Memory B cell (primary cell): ENCODE measurements around the gene TMEM187.
A peak's percentile ranks its signal among the peaks of the same experiment; 100 is the strongest.

ENCODE experiments used
- ATAC-seq: fragments of 150-1000 bp; cut with Tn5 transposase; 2 replicates; pipeline ENCODE4 v1.10.0; 2021; ENCODE audit warnings: low read depth, mild to moderate bottlenecking, moderate library complexity
- DNase-seq, 2 donors: peaks; one replicate each; pipeline ENCODE4 v3.0.0; 2022; ENCODE audit warnings: low spot score in 2 of 2
- H3K27ac Mint-ChIP-seq: one replicate; pipeline ENCODE4 v1.8.0; 2022; ENCODE audit warnings: mild to moderate bottlenecking, moderate library complexity, mixed read lengths
- H3K27me3 Mint-ChIP-seq: one replicate; pipeline ENCODE4 v1.8.0; 2022; ENCODE audit warnings: mixed read lengths
- H3K36me3 Mint-ChIP-seq: one replicate; pipeline ENCODE4 v1.8.0; 2022; ENCODE audit warnings: mild to moderate bottlenecking, mixed read lengths
- H3K4me1 Mint-ChIP-seq: one replicate; pipeline ENCODE4 v1.8.0; 2022; ENCODE audit warnings: mixed read lengths
- H3K4me3 Mint-ChIP-seq: one replicate; pipeline ENCODE4 v1.8.0; 2022; ENCODE audit warnings: mild to moderate bottlenecking, moderate library complexity, mixed read lengths
- H3K9me3 Mint-ChIP-seq: one replicate; pipeline ENCODE4 v1.8.0; 2022; ENCODE audit warnings: mixed read lengths

The TMEM187 gene

GRCh38 chrX:153944140-153944799 lies 28.3 kb upstream of the TMEM187 start, which contains the start of gene RENBP:
TSS of gene RENBP (minus strand) at chrX:153944643. CDS start at chrX:153944610, 33 bp downstream.
- peak within 1 kb of the TSS; percentile 92 for H3K27ac Mint-ChIP-seq
- H3K27me3 Mint-ChIP-seq: no peaks in the 10 kb centered on the region
- H3K4me1 Mint-ChIP-seq: peaks cover 7% of the 10 kb centered on the region
- no peaks in the 10 kb centered on the region for H3K9me3 Mint-ChIP-seq
- peak in 1 of 2 donors; percentile 23 for DNase-seq
- peak within 1 kb of the TSS; percentile 87 for H3K4me3 Mint-ChIP-seq
- ATAC-seq: peak; percentile 72
- peaks cover 2% of the 10 kb centered on the region for H3K36me3 Mint-ChIP-seq

GRCh38 chrX:153944800-153945150 lies 27.8 kb upstream of the TMEM187 start:
- no peak for DNase-seq
- H3K4me1 Mint-ChIP-seq: peaks cover 7% of the 10 kb centered on the region
- ATAC-seq: peak; percentile 16
- peak overlapping the region; percentile 92 for H3K27ac Mint-ChIP-seq
- peak overlapping the region; percentile 62 for H3K4me3 Mint-ChIP-seq
- H3K36me3 Mint-ChIP-seq: peaks cover 2% of the 10 kb centered on the region
- H3K27me3 Mint-ChIP-seq: no peaks in the 10 kb centered on the region
- no peaks in the 10 kb centered on the region for H3K9me3 Mint-ChIP-seq

DNA sequence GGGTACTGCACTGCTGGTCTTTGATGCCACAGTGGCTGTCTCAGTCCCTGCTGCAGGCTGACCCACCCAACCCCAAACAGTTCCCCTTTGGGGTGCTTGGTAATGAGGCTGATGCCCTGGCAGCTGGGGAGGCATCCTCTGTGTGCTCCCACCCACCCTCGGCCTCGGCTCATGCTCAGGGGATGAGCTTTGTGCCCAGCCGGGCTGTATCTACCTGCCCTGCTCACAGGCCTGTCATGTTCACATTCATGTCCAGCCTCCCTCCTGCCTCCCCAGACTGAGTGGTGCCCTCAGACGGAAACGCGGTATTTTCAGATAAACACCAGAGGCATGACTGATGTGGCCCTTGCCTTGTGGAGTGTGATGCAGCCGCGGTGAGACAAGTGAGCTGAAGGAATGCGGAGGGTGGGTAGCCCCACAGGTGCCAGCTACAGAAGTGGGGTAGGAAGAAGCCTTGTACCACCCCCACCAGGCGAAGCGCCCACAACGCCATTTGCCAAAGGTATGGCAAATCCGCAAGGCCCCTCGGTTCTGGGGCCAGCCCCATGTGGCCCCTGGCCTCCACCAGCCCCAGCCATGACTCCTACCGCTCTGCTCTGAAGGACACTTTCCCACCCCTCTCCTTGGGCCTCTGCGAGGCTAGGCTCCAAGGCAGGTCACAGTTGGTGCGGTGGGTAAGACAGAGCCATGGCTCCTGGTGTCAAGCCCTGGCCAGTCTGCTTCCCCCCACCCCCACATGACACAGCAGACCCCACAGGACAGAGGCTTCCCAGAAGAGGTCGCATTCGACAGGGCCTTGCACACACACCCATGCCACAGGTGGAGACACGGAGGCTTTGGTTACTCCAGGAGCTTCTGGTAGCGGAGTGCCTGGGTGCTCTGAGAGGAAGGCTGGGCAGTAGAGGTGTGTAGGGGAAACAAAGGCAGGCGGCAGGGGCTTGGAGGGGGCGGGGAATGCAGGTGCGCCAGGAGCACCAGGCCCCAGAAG lies 26.3 kb upstream of the TMEM187 start:
- Mint-ChIP-seq H3K4me3 (no peak overlapping the region), H3K9me3 (no peaks in the 10 kb centered on the region), H3K27me3 (no peaks in the 10 kb centered on the region), H3K4me1 (peaks cover 7% of the 10 kb centered on the region), H3K36me3 (peaks cover 2% of the 10 kb centered on the region), H3K27ac (no peak overlapping the region)
- ATAC-seq: no peak
- no peak for DNase-seq

DNA sequence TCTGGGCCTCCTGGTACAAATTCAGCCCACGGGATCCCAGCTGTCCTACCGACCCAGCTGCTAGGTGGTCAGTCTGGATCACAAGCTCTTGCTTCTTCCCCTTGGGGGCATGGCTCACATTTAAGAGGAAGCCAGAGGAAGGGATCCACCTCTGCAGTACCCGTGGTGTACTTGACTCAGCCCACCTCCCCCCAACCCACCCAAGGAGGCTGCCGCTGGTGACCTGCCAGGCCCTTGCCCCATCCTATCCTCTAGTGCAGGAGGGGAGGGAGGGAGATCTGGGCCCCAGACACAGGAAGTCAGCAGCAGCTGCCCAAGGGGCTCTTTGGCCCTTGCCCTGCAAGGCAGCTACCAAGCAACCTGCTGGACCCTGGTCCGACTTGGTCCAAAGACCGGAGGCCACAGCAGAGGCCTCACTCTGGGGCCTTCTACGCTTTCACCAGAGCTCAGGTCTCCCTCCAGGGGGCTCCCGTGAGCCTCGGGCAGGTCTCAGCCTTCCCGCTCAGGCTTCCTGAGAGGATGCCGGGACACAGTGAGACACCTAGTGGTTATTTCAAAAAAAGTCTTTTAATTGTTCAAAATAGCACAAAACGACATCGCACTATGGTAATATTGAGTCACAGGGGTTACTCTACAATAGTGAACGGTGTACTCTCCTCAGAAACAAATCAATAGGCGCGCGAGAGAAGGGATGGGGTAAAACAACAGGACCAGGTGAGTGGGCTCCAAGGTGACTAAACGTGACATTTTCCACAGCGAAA lies 25.4 kb upstream of the TMEM187 start:
- no peaks in the 10 kb centered on the region for H3K9me3 Mint-ChIP-seq
- ATAC-seq (peak; percentile 86), DNase-seq (peak; percentile 70 to 72)
- H3K27ac Mint-ChIP-seq: peak overlapping the region; percentile 92
- H3K4me3 Mint-ChIP-seq: no peak overlapping the region
- H3K4me1 Mint-ChIP-seq: peaks cover 7% of the 10 kb centered on the region
- H3K27me3 Mint-ChIP-seq: no peaks in the 10 kb centered on the region
- peaks cover 2% of the 10 kb centered on the region for H3K36me3 Mint-ChIP-seq

GRCh38 chrX:153948002-153948466 lies 24.5 kb upstream of the TMEM187 start:
- Mint-ChIP-seq H3K27me3 (no peaks in the 10 kb centered on the region), H3K27ac (no peak overlapping the region), H3K4me1 (peaks cover 7% of the 10 kb centered on the region), H3K9me3 (no peaks in the 10 kb centered on the region), H3K4me3 (no peak overlapping the region), H3K36me3 (peaks cover 2% of the 10 kb centered on the region)
- DNase-seq (no peak), ATAC-seq (no peak)

DNA sequence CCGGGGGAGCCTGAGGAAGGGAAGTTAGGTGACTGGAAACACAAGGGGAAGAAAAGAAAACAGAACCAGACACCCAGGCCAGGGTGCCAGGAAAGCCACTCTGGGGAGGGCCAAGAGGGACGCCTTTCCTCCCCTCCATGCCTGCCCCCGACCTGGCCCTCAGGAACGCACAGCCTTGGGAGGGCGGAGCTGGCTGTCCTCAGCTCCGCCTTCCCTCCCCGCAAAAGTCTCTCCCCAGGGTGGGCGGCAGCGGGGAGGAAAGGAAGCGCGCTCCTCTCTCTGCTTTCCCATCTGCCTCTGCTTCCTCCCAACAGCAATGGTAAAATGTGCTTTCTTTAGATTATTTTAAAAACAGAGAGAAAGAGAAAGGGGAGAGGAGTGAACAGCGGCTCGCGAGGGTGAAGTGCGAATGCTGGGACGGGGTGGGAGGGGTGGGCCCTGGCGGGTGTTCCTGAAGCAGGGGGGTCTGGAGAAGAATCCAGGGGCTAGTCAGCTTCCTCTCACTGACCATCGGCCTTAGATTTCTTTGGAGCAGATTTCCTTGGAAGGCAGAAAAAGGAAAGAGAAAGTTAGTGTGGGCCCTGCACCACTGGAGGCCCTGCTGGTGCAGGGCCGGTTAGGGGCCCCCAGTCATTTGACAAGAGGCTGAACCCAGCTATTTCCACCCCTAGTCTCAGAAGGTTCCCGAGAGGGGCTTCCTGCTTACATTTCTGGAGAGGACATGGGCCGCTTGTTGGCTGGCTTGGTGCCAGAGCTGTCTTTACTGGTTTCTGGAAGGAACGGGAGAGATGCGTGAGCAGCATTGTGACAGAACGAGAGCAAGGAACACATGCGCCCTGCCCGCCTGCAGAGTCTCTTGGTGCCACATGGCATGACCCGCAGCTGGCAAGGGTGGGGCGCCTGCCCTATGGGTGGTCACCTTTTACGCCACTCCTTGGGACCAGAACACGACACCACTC lies 23.4 kb upstream of the TMEM187 start:
- H3K27ac Mint-ChIP-seq: no peak overlapping the region

DNA sequence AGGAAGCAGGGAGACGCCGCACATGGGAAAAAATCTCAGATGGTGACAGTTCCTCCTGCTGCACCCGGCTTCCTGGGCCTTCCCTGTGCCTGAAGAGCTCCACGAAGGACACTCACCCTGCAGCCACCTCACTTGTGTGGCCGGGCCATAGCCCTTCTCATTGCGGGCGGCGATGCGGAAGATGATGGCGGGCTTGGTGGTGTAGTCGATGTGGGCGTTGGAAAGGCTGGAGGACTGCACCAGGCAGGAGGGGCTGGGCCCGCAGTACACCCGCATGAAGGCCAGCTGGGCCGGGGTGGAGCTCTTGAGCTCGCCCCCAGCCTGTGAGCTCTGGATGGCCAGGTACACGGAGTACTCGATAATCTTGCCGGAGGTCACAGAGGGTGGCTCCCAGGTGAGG lies 22.4 kb upstream of the TMEM187 start:
- DNase-seq: no peak
- H3K4me1 Mint-ChIP-seq: peaks cover 7% of the 10 kb centered on the region
- no peak for ATAC-seq
- H3K36me3 Mint-ChIP-seq: peaks cover 5% of the 10 kb centered on the region
- H3K9me3 Mint-ChIP-seq: no peaks in the 10 kb centered on the region
- no peaks in the 10 kb centered on the region for H3K27me3 Mint-ChIP-seq
- H3K4me3 Mint-ChIP-seq: no peak overlapping the region
- H3K27ac Mint-ChIP-seq: no peak overlapping the region

More for the DNA sequence above, 23.4 kb upstream of the TMEM187 start:
- ATAC-seq (no peak), DNase-seq (no peak)
- Mint-ChIP-seq H3K9me3 (no peaks in the 10 kb centered on the region), H3K4me1 (peaks cover 10% of the 10 kb centered on the region), H3K4me3 (no peak overlapping the region), H3K27me3 (no peaks in the 10 kb centered on the region), H3K36me3 (peaks cover 2% of the 10 kb centered on the region)

DNA sequence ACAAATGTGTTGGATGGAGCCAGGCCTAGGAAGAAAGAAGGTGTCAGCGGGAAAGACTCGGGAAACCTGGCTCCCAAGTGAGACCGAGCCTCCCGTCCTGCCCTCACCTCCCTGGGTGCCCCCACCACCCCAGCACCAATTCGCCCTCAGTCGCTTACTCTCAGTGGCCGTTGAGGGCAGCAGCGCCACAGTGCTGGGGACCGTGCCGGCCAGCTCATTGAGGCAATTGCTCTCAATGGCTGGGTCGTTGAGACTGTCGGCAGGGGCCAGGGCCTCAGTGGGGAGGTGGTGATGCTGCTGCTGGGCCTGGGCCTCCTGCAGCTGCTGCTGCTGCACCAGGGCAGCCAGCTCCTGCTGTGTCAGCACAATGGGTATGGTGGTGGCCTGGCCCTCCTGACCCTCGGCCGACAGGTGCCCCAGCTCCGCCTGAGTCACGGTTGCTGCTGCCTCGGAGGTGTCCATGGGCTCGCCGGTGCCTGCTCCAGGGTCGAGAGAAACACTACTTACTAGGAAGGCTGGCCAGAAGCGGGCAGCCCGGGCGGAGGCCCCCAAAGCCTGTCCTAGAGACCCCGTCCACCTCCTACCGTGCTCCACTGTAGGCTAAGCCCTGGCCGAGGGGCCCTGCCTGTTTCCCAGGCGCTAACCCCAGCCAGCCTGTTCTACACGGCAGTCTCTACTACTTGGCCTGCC lies 20.7 kb upstream of the TMEM187 start:
- no peak for DNase-seq
- Mint-ChIP-seq H3K9me3 (no peaks in the 10 kb centered on the region), H3K4me3 (no peak overlapping the region), H3K27ac (no peak overlapping the region), H3K36me3 (peaks cover 6% of the 10 kb centered on the region), H3K27me3 (no peaks in the 10 kb centered on the region), H3K4me1 (peaks cover 7% of the 10 kb centered on the region)
- no peak for ATAC-seq

DNA sequence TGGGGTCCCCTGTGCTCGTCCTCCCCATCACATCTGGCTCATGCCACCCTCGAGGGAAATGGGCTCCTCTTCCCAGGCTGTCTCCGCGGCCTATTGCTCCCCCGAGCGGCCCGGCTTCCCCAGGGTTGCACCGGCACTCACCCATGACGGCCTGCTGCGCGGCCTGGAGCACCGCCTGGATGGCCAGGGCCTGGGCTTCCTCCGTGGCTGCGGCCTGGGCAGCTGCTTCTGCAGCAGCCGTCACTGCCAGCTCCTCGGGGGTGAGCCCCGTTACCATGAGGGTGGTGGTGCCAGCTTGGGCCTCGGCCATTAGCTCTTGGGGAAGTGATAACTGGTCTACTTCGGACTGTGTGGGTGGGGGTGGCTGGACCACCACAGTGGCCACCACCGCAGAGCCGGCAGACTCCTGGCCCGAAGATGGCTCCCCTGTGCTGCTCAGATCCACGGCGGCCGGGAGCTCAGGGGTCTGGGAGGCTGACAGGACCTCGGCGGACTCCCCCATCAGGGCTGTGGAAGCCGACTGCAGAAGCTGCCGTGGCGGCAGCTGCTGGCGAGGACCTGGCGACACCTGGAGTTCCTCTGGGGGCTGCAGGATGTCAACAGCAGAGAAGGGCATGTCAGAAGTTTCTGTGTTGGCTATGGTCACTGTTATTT lies 20.1 kb upstream of the TMEM187 start:
- Mint-ChIP-seq H3K9me3 (no peaks in the 10 kb centered on the region), H3K4me3 (no peak overlapping the region), H3K36me3 (peaks cover 5% of the 10 kb centered on the region), H3K27ac (no peak overlapping the region), H3K27me3 (no peaks in the 10 kb centered on the region), H3K4me1 (peaks cover 4% of the 10 kb centered on the region)
- DNase-seq (no peak), ATAC-seq (no peak)

GRCh38 chrX:153953342-153953830 lies 19.2 kb upstream of the TMEM187 start:
- no peaks in the 10 kb centered on the region for H3K9me3 Mint-ChIP-seq
- DNase-seq: peak; percentile 73 to 91
- H3K36me3 Mint-ChIP-seq: peaks cover 4% of the 10 kb centered on the region
- ATAC-seq: peak; percentile 73
- H3K4me1 Mint-ChIP-seq: peaks cover 3% of the 10 kb centered on the region
- H3K27me3 Mint-ChIP-seq: no peaks in the 10 kb centered on the region
- H3K4me3 Mint-ChIP-seq: no peak overlapping the region
- peak overlapping the region; percentile 75 for H3K27ac Mint-ChIP-seq

GRCh38 chrX:153953892-153954557 lies 18.5 kb upstream of the TMEM187 start:
- Mint-ChIP-seq H3K27me3 (no peaks in the 10 kb centered on the region), H3K27ac (no peak overlapping the region), H3K4me1 (peaks cover 3% of the 10 kb centered on the region), H3K4me3 (no peak overlapping the region), H3K9me3 (no peaks in the 10 kb centered on the region), H3K36me3 (peaks cover 4% of the 10 kb centered on the region)
- no peak for ATAC-seq
- DNase-seq: no peak
